ENCODE measurements around the gene C5orf63. TPM values are rescaled to one million over a fixed set of nuclear protein-coding genes. Genes with fewer than 3 reads are reported as not detected.

C5orf63 gene
- total and polyA plus RNA-seq, 2 donors (not counting 3 experiments of a cell fraction or from before 2014, with no cell fraction given), result 1.4 to 5.3 TPM

- H3K27ac ChIP-seq (ENCODE audit: insufficient read depth, low read depth, low read length), result no peak overlapping the region
- no peaks in the 10 kb centered on the region for H3K9me1 ChIP-seq (replicated peaks; ENCODE audit: control insufficient read depth, extremely low read depth, insufficient read depth, low read length)
- no peak for FAIRE-seq
- CTCF ChIA-PET, result no interaction called here
- no peak overlapping the region for H3K9ac ChIP-seq (replicated peaks; ENCODE audit: extremely low read depth, insufficient read depth, low read length)
- no peaks in the 10 kb centered on the region for H3K27me3 ChIP-seq (ENCODE audit: control insufficient read depth in 2 of 2, insufficient read depth in 2 of 2, low read length in 2 of 2)
- H2AFZ ChIP-seq (ENCODE audit: low read depth, low read length), result no peak overlapping the region
- dilution Hi-C loops (cut with MboI; ENCODE audit: extremely low pct_ligation_motif_present, low sequenced_read_pairs) (no loop called here), intact Hi-C loops (cut with micrococcal nuclease) (no loop called here)
- no peak for TF ChIP-seq MYC (IDR thresholded peaks at IDR 0.05; ENCODE audit: low read depth, low read length)
- TF ChIP-seq CTCF (IDR thresholded peaks at IDR 0.05; ENCODE audit: extremely low read depth in 1 of 2, insufficient read depth in 1 of 2, low read depth in 1 of 2, low read length in 2 of 2), result no peak
- no peak for TF ChIP-seq FOS (IDR thresholded peaks at IDR 0.05; ENCODE audit: borderline replicate concordance, insufficient read depth, low read length)
- TF ChIP-seq POLR2A (IDR thresholded peaks at IDR 0.05; ENCODE audit: low read depth, low read length), result no peak
- no peak for TF ChIP-seq POLR2AphosphoS5 (IDR thresholded peaks at IDR 0.05; ENCODE audit: insufficient read depth, low read depth, low read length)
- TF ChIP-seq JUN (IDR thresholded peaks at IDR 0.05; ENCODE audit: borderline replicate concordance, insufficient read depth, insufficient read length, low read depth), result no peak
- no peak for TF ChIP-seq GATA2 (IDR thresholded peaks at IDR 0.05; ENCODE audit: insufficient read depth, insufficient read length, low read depth, low read length)
- no peak for TF ChIP-seq MAX (IDR thresholded peaks at IDR 0.05; ENCODE audit: insufficient read depth, insufficient read length)
- no peak for TF ChIP-seq EZH2 (IDR thresholded peaks at IDR 0.05; ENCODE audit: borderline replicate concordance, low read depth, low read length, severe bottlenecking)
- no peaks in the 10 kb centered on the region for H4K20me1 ChIP-seq (replicated peaks; ENCODE audit: control insufficient read depth, extremely low read depth, insufficient read depth, low read length)
- no peaks in the 10 kb centered on the region for H3K4me1 ChIP-seq (ENCODE audit: control insufficient read depth, extremely low read depth, insufficient read depth, low read length)
- H3K4me3 ChIP-seq (replicated peaks in 1 of 3; ENCODE audit: insufficient read depth in 1 of 3, low read depth in 1 of 3, low read length in 3 of 3), result no peak overlapping the region
- no TSS peak for BruUV-seq (replicated peaks)
- H3K4me2 ChIP-seq (ENCODE audit: insufficient read depth, low read length), result no peak overlapping the region
- DNase-seq (ENCODE audit: low read depth, low spot score), result no peak
- H3K36me3 ChIP-seq (ENCODE audit: control insufficient read depth in 2 of 2, extremely low read depth in 1 of 2, insufficient read depth in 2 of 2, low read length in 2 of 2), result no peaks in the 10 kb centered on the region
- no peaks in the 10 kb centered on the region for H3K79me2 ChIP-seq (ENCODE audit: control insufficient read depth, insufficient read depth, low read length)
- no peaks in the 10 kb centered on the region for H3K9me3 ChIP-seq (replicated peaks; ENCODE audit: control insufficient read depth, insufficient read depth, low read length)
- POLR2A ChIA-PET, result no interaction called here
These were observed 20.3 kb downstream of the C5orf63 start for GRCh38 chr5:127053049-127053448.
